Measurements from ENCODE around the gene ABHD17B.
"Not testable (repeated sequence)": the region's sequence is repeated elsewhere in the genome, so short reads cannot be mapped to it uniquely, and the experiment has no call there.

DNA sequence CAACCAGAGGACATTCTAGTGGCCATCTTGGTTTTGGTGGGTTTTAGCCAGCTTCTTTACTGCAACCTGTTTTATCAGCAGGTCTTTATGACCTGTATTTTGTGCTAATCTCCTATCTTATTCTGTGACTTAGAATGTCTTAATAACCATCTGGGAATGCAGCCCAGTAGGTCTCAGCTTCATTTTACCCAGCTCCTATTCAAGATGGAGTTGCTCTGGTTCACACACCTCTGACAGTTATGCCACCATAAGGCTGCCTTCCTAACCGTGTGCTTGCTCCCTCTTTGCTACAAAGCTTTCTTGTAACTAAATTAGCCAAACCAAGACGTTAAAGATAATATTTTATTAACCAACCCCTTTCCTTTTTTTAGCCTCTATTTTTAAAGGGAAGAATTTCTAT lies 43.7 kb upstream of the ABHD17B start:
- TF ChIP-seq, protein P1, sequence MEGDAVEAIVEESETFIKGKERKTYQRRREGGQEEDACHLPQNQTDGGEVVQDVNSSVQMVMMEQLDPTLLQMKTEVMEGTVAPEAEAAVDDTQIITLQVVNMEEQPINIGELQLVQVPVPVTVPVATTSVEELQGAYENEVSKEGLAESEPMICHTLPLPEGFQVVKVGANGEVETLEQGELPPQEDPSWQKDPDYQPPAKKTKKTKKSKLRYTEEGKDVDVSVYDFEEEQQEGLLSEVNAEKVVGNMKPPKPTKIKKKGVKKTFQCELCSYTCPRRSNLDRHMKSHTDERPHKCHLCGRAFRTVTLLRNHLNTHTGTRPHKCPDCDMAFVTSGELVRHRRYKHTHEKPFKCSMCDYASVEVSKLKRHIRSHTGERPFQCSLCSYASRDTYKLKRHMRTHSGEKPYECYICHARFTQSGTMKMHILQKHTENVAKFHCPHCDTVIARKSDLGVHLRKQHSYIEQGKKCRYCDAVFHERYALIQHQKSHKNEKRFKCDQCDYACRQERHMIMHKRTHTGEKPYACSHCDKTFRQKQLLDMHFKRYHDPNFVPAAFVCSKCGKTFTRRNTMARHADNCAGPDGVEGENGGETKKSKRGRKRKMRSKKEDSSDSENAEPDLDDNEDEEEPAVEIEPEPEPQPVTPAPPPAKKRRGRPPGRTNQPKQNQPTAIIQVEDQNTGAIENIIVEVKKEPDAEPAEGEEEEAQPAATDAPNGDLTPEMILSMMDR (IDR thresholded peaks at IDR 0.05): not testable (repeated sequence)
- not testable (repeated sequence) for TF ChIP-seq POLR2A (IDR thresholded peaks at IDR 0.05)

Data from body of pancreas (tissue), 4 donors.